HG03571 (cell line): Measurements from ENCODE around the gene NPC1L1.

Experiments
- ATAC-seq: cut with Tn5 transposase; IDR thresholded peaks from one replicate; pipeline ENCODE4 v1.9.1; 2021; ENCODE audit not compliant: unreplicated experiment

NPC1L1 gene, protein sequence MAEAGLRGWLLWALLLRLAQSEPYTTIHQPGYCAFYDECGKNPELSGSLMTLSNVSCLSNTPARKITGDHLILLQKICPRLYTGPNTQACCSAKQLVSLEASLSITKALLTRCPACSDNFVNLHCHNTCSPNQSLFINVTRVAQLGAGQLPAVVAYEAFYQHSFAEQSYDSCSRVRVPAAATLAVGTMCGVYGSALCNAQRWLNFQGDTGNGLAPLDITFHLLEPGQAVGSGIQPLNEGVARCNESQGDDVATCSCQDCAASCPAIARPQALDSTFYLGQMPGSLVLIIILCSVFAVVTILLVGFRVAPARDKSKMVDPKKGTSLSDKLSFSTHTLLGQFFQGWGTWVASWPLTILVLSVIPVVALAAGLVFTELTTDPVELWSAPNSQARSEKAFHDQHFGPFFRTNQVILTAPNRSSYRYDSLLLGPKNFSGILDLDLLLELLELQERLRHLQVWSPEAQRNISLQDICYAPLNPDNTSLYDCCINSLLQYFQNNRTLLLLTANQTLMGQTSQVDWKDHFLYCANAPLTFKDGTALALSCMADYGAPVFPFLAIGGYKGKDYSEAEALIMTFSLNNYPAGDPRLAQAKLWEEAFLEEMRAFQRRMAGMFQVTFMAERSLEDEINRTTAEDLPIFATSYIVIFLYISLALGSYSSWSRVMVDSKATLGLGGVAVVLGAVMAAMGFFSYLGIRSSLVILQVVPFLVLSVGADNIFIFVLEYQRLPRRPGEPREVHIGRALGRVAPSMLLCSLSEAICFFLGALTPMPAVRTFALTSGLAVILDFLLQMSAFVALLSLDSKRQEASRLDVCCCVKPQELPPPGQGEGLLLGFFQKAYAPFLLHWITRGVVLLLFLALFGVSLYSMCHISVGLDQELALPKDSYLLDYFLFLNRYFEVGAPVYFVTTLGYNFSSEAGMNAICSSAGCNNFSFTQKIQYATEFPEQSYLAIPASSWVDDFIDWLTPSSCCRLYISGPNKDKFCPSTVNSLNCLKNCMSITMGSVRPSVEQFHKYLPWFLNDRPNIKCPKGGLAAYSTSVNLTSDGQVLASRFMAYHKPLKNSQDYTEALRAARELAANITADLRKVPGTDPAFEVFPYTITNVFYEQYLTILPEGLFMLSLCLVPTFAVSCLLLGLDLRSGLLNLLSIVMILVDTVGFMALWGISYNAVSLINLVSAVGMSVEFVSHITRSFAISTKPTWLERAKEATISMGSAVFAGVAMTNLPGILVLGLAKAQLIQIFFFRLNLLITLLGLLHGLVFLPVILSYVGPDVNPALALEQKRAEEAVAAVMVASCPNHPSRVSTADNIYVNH (N-terminal part only)

DNA sequence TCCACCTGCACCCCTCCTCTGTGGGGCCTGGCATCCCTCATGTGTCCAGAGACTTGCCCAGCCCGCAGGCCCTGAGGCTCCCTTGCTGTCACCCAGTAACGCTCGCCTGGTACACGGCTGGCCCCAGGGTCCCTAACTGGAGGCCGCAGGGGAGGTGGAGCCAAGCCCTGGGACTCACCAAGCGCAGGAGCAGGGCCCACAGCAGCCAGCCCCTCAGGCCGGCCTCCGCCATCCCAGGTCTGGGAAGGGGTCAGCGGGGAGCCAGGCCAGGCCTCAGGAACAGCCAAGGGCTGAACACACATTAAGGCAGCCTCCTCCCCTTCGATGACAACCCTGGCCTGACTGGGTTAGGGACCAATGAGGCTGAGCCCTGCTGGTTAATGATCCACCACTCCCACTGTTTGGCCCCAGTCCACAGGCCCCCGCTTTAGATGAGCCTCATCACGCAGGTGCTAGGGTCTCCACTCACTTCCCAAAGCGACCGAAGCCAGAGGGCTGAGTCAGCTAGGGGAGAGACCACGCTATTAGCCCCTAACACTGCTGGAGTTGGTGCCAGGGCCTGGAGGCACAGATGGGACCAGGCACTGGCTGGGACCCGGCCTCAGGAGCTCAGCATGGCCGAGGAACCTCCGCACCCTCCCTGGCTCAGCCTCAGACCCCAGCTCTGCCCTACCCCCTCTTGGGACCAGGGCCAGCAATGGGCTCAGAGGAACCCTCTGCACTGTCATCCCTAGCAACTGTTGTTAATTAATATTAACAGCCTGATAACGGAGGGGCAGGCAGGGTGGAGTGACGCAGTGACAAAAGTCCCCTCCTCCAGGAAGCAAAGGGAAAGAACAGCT is at the start of gene NPC1L1:
Gene NPC1L1, minus strand, starts transcription at position 303 of the 842 bp plus-strand sequence. Its CDS starts 71 bp downstream, at position 232.
- ATAC-seq: no peak

GRCh38 chr7:44590910-44591309 is 49.8 kb upstream of the NPC1L1 start:
- ATAC-seq: no peak

DNA sequence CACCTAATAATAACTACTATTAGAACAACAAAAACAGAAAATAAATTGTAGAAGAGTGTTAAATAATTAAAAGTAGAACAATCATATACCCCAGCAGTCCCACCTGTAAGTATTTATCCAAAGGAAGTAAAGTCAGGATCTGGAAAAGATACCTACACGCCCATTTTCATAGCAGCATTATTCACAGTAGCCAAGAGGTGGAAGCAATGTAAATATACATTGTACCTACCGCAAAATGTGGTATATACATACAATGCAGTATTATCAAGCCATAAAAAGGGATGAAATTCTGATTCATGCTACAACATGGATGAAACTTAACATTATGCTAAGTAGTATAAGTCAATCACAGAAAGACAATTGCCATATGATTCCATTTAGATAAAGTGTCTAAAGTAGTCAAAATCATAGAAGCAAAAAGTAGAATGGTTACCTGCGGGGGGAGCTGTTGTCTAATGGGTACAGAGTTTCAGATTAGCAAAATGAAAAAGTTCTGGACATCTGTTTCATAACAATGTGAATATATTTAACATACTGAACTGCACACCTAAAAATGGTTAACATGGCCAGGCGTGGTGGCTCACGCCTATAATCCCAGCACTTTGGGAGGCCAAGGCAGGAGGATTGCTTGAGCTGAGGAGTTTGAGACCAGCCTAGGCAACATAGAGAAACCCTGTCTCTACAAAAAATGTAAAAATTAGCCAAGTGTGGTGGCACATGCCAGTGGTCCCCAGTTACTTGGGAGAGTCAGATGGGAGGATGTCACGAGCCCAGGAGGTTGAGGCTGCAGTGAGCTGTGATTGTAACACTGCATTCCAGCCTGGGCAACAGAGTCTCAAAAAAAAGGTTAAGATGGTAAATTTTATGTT is 46.9 kb upstream of the NPC1L1 start:
- ATAC-seq: no peak

DNA sequence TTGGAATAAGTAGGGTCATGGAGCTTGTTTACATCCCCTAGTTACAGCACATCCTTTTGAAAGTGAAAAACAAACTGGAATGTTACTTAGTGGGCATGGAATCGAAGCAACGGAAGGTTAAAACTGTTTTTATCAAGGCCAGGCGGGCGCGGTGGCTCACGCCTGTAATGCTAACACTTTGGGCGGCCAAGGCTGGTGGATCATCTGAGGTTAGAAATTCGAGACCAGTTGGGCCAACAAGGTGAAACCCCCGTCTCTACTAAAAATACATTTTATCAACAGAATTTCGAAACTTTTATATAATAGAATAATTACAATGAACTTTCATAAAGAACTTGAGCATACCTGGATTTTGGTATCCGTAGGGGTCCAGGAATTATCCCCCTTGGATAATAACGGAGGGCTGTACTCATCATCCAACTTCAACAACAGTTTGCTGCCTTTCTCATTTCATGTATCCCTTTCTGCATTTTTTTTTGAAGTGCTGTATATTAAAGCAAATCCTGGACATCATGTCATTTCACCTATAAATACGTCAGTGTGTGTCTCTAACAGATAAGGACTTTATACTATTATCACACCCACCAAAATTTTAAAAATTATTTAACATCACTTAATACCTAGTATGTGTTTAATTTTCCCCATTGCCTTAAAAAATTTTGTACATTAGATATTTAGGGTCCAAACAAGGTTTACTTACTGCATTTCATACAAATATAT is 42.2 kb upstream of the NPC1L1 start:
- ATAC-seq: no peak

GRCh38 chr7:44581879-44582603 is 40.9 kb upstream of the NPC1L1 start, which contains the start of gene TMED4:
Gene TMED4 (minus strand): TSS chr7:44582231. CDS start chr7:44582206, 25 bp downstream.
- ATAC-seq: peak; percentile 81

GRCh38 chr7:44580945-44581878 is 40.1 kb upstream of the NPC1L1 start:
- peak; percentile 7 for ATAC-seq

GRCh38 chr7:44576228-44576627 is 35.1 kb upstream of the NPC1L1 start:
- no peak for ATAC-seq

DNA sequence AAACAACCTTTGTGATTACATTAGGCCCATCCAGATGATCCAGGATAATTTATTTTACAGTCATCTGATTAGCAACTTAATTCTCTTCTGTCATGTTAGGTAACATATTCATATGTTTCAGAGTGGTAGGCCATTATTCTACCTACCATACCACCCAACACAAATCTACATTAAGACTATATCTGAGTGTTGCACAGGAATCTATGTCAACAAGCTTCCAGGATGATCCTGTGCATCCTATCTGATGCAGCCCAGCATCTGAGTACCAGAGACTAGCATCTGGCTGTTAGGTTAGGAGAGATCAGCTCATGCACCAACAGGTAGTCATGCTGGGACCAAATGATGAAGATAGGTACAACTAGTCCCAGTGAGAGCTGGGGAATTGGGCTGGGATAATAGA is 33.9 kb upstream of the NPC1L1 start:
- no peak for ATAC-seq

DNA sequence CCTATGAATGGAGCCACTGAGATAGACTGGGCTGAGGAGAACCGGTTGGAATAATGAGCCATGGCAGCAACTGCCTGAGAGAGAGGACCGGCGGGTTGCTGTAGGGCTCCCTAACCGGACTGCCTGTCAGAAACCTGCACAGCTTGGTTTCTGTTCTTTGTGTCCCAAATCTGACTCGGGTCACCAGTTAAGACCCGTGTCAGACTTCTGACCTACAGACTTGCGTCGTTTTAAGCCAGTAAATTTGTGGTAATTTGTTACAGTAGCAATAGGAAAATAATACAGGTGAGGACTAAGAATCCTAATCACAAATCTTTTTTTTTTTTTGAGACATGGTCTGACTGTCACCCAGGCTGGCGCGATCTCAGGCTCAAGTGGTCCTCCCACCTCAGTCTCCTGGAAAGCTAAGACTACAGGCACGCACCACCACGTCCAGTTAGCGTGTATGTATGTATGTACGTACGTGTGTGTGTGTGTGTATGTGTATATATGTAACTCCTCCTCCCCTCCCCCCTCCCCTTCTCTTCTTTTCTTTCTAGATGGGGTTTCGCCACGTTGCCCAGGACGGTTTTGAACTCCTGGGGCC is 33.2 kb upstream of the NPC1L1 start:
- ATAC-seq: peak; percentile 12

DNA sequence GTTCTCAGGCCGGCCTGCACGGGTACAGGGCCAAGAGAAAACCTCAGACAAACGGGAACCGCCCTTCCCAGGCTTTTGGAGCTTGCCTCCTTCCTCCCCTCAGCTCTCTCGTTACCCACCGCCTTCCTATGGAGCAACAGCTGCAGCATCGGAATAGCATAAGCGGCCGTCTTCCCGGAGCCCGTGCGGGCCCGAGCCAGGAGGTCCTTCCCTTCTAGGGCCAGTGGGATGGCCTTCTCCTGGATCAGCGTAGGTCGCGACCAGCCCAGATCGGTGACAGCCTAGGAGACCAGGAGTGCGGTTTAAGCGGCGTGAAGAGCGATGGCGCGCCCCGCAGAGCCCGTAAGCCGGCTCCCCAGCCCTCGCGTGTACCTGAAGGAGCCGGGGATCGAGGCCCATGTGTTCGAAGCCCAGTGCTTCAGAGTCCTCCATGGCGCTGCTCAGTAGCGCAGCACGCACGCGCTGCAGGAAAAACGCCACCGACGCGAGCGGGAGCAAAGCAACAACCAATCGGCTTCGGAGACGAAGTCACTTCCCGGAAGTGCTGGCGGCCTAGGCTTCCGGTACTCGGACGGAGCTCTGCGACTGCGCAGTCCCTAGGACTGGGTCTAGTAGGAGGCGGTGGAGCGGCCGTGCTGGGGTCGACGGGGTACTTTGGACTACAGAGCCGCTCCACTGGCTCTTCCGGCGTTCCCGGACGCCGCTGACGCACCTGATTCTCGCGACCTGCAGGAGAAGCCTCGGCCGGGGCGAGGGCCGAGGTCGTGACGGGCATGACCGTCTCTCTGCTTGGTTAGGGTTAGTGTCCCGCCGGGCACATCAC is 32.5 kb upstream of the NPC1L1 start, which contains the start of gene DDX56:
Gene DDX56, minus strand, starts transcription at position 445 of the 823 bp plus-strand sequence. Its CDS starts 13 bp downstream, at position 432.
- peak; percentile 85 for ATAC-seq

DNA sequence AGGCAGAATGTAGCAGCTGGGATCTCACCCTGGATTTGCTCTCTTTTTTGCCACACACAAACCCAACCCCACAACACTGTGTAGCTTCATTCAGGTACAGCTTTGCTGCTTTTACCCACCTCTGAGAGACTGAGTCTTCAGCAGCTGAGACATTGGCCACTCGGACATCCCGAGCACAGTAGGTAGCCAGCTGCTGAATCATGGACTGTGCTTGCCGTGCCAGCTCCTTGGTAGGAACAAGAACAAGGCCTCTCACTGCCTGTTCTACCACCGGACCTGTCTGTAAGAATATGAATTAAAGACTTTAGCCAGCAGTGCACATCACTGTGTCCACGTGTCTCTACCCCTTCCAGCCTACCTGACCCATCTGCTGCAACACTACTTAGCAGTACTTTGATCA is 31.6 kb upstream of the NPC1L1 start:
- ATAC-seq: no peak

DNA sequence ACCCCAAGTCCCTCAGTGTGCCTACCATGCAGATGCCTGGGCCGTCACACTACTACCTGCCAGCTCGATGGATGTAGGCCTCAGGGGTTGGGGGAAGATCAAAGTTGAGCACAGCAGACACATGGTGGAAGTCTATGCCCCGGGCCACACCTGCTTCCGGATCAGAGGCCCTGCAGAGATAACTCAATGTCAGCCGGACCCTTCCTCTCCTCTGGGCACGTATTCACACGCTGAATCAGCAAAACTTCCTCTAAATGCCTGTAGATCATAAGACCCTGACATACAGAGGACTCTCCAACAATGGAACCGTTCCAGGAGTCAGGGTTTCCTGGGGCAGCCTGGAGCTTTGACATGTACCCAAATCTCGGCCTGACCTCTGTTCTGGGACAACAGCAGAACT is 28.8 kb upstream of the NPC1L1 start:
- no peak for ATAC-seq

- ATAC-seq: no peak
Observed at GRCh38 chr7:44568771-44569560, 27.8 kb upstream of the NPC1L1 start.

GRCh38 chr7:44567884-44568283 is 26.8 kb upstream of the NPC1L1 start:
- ATAC-seq: no peak

DNA sequence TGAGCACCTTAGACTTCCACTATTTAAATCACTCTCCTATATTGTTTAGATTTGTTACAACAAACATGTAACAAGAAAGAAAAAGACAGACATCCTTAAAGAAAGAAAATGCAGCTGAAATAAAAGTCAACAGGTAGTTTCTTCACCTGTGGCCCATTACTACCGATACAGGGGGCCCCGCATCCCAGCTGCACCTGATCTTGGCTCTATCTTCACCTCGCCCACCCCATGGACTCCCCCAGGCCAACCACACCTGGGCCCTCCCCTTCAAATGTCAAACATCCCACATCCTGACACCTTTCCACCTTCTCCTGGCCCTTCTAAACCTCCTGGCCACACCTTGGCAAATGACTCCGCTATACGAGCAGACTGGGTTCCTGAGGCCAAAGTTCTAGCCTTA is 25.6 kb upstream of the NPC1L1 start:
- ATAC-seq: no peak
